AG04450 (cell line): ENCODE results near the gene SSUH2. TPM values are rescaled to one million over a fixed set of nuclear protein-coding genes. Genes with fewer than 3 reads are reported as not detected.
"Not testable (repeated sequence)": the region's sequence is repeated elsewhere in the genome, so short reads cannot be mapped to it uniquely, and the experiment has no call there.

Source experiments
- CTCF ChIA-PET: fragments of 300-600, 350-600 bp; formaldehyde crosslinking; extraction: SDS; loops from one replicate; lab custom pipeline; 2022; ENCODE audit warnings: antibody characterized with exemption, inconsistent platforms; lab: Charles Lee
- POLR2A ChIA-PET: fragments of 350-600 bp; formaldehyde crosslinking; extraction: SDS; loops from one replicate; lab custom pipeline; 2021; ENCODE audit warnings: antibody characterized with exemption, inconsistent platforms; lab: Yijun Ruan, JAX
- DNase-seq: peaks from one replicate; pipeline ENCODE4 v3.0.0-alpha.2; 2011; ENCODE audit warnings: low read depth, low spot score
- H3K27ac ChIP-seq: one replicate; pipeline ENCODE4 v1.5.1; 2012; ENCODE audit warnings: low read depth, low read length, control low read depth
- H3K27me3 ChIP-seq: one replicate; pipeline ENCODE4 v1.6.0; 2012; ENCODE audit warnings: low read length; ENCODE audit not compliant: control insufficient read depth, insufficient read depth
- H3K4me3 ChIP-seq: 2 replicates; pipeline ENCODE4 v1.5.1; 2011; ENCODE audit warnings: mild to moderate bottlenecking, low read depth, low read length, control low read depth
- H3K9me3 ChIP-seq: 2 replicates; pipeline ENCODE4 v1.5.1; 2012; ENCODE audit warnings: low read length; ENCODE audit not compliant: control insufficient read depth, insufficient read depth
- polyA plus RNA-seq: library from polyadenylated mRNA; depleted of rRNA; stranded (reverse); fragments of >200 nt; gene quantifications from 2 replicates; pipeline ENCODE4 v1.2.3, GENCODE V29; 2011
- TF ChIP-seq, protein P1 (sequence below): IDR thresholded peaks from 2 replicates; pipeline ENCODE4 v1.5.1; 2011; ENCODE audit warnings: low read depth, low read length, control low read depth, inconsistent platforms

SSUH2 gene
- polyA plus RNA-seq, 1 experiment, result 0.09 TPM

DNA sequence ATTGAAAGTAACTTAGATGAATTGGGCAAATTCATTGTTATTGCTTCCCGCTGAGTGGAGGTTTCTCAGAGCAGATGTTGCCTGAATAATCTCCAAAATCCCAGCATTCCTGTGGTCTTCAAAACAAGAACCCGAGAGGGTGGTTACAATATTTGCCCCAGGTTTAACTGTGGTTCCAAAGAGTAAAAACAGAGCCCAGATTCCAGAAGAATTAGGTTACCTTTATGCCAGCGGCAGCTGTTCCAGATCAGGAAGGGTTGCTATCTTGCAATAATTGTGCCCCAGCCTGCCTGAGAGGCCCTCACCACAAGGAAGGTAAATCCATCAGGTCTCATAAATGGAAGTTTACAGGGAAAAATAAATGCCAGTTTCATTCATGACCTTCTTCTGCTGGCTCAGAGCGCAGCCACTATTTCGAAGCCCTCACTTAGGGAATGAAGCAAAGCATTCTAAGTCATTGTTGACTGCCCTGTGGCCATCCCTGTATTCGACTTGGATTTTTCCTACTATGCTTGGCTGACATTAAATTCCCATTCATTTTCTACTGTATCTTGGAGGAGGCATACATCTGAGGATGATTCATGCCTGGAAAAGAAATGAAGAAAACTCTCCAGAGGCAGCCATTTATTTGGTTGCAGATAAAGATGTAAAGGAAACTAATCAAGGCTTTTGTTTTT is 54.6 kb downstream of the SSUH2 start:
- ChIA-PET POLR2A (interaction anchor here (1.3 kb wide), 1 partner anchor 13 kb away, joined by 3 read pairs; no protein-coding TSS in a partner anchor), CTCF (interaction anchor here (0.6 kb wide), 1 partner anchor 8 kb away, joined by 3 read pairs; no protein-coding TSS in a partner anchor)
- no peak overlapping the region for H3K4me3 ChIP-seq
- DNase-seq, result peak; percentile 30
- H3K27ac ChIP-seq, result no peak overlapping the region
- no peaks in the 10 kb centered on the region for H3K27me3 ChIP-seq
- no peaks in the 10 kb centered on the region; the same call in 1 of the 2 replicates for H3K9me3 ChIP-seq
- TF ChIP-seq, protein P1, sequence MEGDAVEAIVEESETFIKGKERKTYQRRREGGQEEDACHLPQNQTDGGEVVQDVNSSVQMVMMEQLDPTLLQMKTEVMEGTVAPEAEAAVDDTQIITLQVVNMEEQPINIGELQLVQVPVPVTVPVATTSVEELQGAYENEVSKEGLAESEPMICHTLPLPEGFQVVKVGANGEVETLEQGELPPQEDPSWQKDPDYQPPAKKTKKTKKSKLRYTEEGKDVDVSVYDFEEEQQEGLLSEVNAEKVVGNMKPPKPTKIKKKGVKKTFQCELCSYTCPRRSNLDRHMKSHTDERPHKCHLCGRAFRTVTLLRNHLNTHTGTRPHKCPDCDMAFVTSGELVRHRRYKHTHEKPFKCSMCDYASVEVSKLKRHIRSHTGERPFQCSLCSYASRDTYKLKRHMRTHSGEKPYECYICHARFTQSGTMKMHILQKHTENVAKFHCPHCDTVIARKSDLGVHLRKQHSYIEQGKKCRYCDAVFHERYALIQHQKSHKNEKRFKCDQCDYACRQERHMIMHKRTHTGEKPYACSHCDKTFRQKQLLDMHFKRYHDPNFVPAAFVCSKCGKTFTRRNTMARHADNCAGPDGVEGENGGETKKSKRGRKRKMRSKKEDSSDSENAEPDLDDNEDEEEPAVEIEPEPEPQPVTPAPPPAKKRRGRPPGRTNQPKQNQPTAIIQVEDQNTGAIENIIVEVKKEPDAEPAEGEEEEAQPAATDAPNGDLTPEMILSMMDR, result no peak

DNA sequence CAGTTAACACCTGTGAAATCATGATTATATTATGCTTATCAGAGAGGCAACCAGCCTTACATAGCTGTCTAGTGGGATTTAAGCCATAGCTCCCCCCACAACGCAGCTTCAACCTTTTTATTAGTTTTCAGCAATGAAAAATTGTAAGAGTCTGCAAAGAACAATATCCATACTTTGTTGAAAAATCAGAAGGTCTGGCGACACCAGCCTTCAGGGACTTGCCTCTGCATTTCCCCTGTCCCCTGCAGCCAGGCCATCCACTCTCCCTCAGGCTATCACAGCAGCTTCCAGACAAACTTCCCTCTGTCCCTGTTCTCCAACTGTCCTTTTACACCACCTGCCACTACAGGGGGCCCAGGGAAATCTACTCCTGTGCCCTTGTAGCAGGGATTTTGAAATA is 59.9 kb downstream of the SSUH2 start:
- no peak for DNase-seq
- no peak overlapping the region for H3K27ac ChIP-seq
- H3K9me3 ChIP-seq, result no peaks in the 10 kb centered on the region
- CTCF ChIA-PET, result no interaction called here
- no peak overlapping the region for H3K4me3 ChIP-seq
- TF ChIP-seq, protein P1, result no peak
- POLR2A ChIA-PET, result no interaction called here
- H3K27me3 ChIP-seq, result no peaks in the 10 kb centered on the region

GRCh38 chr3:8581806-8582445 is 62.7 kb downstream of the SSUH2 start:
- CTCF ChIA-PET, result interaction anchor here (0.6 to 1.0 kb wide), 4 partner anchors 8 to 333 kb away, joined by 3 to 6 read pairs (median 3); no protein-coding TSS in a partner anchor
- TF ChIP-seq, protein P1, result no peak
- H3K27me3 ChIP-seq, result no peaks in the 10 kb centered on the region
- H3K9me3 ChIP-seq, result no peaks in the 10 kb centered on the region
- no peak for DNase-seq
- POLR2A ChIA-PET, result interaction anchor here (0.5 kb wide), 1 partner anchor 72 kb away, joined by 3 read pairs; no protein-coding TSS in a partner anchor
- no peak overlapping the region for H3K4me3 ChIP-seq
- H3K27ac ChIP-seq, result no peak overlapping the region

GRCh38 chr3:8581373-8581772 is 63.2 kb downstream of the SSUH2 start:
- H3K9me3 ChIP-seq, result no peaks in the 10 kb centered on the region
- no peaks in the 10 kb centered on the region for H3K27me3 ChIP-seq
- H3K4me3 ChIP-seq, result no peak overlapping the region
- TF ChIP-seq, protein P1, result no peak
- CTCF ChIA-PET, result interaction anchor here (0.7 to 1.0 kb wide), 2 partner anchors 8 to 26 kb away, joined by 3 read pairs; no protein-coding TSS in a partner anchor
- DNase-seq, result no peak
- POLR2A ChIA-PET, result no interaction called here
- no peak overlapping the region for H3K27ac ChIP-seq

DNA sequence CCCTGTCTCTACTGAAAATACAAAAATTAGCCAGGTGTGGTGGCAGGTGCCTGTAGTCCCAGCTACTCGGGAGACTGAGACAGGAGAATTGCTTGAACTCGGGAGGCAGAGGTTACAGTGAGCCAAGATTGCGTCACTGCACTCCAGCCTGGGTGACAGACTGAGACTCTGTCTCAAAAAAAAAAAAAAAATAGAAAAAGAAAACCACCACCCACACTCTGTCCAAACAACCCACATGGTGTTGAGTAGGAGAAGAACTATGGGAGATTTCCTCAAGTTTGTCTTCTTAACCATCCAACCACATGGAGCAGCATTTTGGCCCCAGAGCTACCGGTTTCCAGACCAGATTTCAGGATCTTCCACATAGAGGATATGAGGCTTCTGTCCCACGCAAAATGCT is 64.2 kb downstream of the SSUH2 start:
- DNase-seq, H3K4me3 ChIP-seq, POLR2A ChIA-PET, H3K9me3 ChIP-seq, H3K27me3 ChIP-seq, H3K27ac ChIP-seq: not testable (repeated sequence)
- CTCF ChIA-PET, result interaction anchor here (0.6 to 1.9 kb wide), 2 partner anchors 17 to 42 kb away, joined by 3 to 6 read pairs; no protein-coding TSS in a partner anchor
